Measurements from ENCODE around the gene BPIFB4. TPM values are rescaled to one million over a fixed set of nuclear protein-coding genes. Genes with fewer than 3 reads are reported as not detected.

BPIFB4 gene
- total and polyA plus RNA-seq, 2 of the 4 experiments (the other 2 are of a cell fraction): not detected

GRCh38 chr20:33068251-33068939 lies 11.0 kb upstream of the BPIFB4 start:
- Histone ChIP-seq H3K9me3 (ENCODE audit: control insufficient read depth, insufficient read depth, low read length) (no peaks in the 10 kb centered on the region), H3K18ac (ENCODE audit: low read depth, low read length) (no peak overlapping the region), H3K4ac (ENCODE audit: low read depth, low read length) (no peak overlapping the region), H3K9ac (ENCODE audit: low read depth, low read length) (no peak overlapping the region), H2BK20ac (ENCODE audit: low read depth, low read length) (no peak overlapping the region), H4K91ac (ENCODE audit: insufficient read depth, low read depth, low read length) (no peak overlapping the region), H3K4me1 (ENCODE audit: control insufficient read depth, insufficient read depth, low read length) (no peaks in the 10 kb centered on the region), H3K27ac (ENCODE audit: insufficient read depth, low read length) (no peak overlapping the region), H3K27me3 (ENCODE audit: control insufficient read depth, insufficient read depth, low read length) (peaks cover 12% of the 10 kb centered on the region), H2BK15ac (ENCODE audit: low read depth, low read length) (no peak overlapping the region), H3K14ac (replicated peaks; ENCODE audit: low read depth, low read length) (no peak overlapping the region), H3K4me3 (ENCODE audit: insufficient read depth, low read depth, low read length) (no peak overlapping the region), H3K56ac (ENCODE audit: extremely low read depth, insufficient read depth, low read length) (no peak overlapping the region), H3K23ac (ENCODE audit: low read depth, low read length) (no peak overlapping the region), H3K9me1 (ENCODE audit: insufficient read depth, low read length) (no peaks in the 10 kb centered on the region), H3K79me1 (ENCODE audit: low read depth in 1 of 2, low read length in 2 of 2) (no peaks in the 10 kb centered on the region), H4K8ac (ENCODE audit: low read depth in 2 of 2, low read length in 2 of 2) (no peak overlapping the region), H3K4me2 (ENCODE audit: low read depth, low read length) (no peak overlapping the region), H2AK9ac (replicated peaks; ENCODE audit: low read depth, low read length, poor library complexity) (no peak overlapping the region), H4K5ac (ENCODE audit: low read depth, low read length) (no peak overlapping the region), H4K20me1 (ENCODE audit: insufficient read depth, low read length) (no peaks in the 10 kb centered on the region), H2AK5ac (ENCODE audit: low read depth, low read length) (no peak overlapping the region), H2AFZ (replicated peaks; ENCODE audit: low read length, poor library complexity) (no peak overlapping the region), H3K36me3 (ENCODE audit: control insufficient read depth, insufficient read depth, low read length) (no peaks in the 10 kb centered on the region), H2BK120ac (ENCODE audit: low read depth, low read length) (no peak overlapping the region), H2BK5ac (ENCODE audit: low read depth, low read length, poor library complexity, severe bottlenecking) (no peak overlapping the region)
- TF ChIP-seq CTCF (conservative IDR thresholded peaks at IDR 0.05; ENCODE audit: low read depth, low read length) (no peak), NFE2L2 (IDR thresholded peaks at IDR 0.05; ENCODE audit: low read depth, low read length) (no peak), BHLHE40 (IDR thresholded peaks at IDR 0.05; ENCODE audit: low read depth, low read length) (no peak), CEBPB (IDR thresholded peaks at IDR 0.05; ENCODE audit: low read depth, low read length) (no peak), FOS (IDR thresholded peaks at IDR 0.05; ENCODE audit: low read depth, low read length) (no peak), RFX5 (IDR thresholded peaks at IDR 0.05; ENCODE audit: low read depth, low read length) (no peak), SMC3 (IDR thresholded peaks at IDR 0.05; ENCODE audit: low read depth, low read length) (no peak), RAD21 (IDR thresholded peaks at IDR 0.05; ENCODE audit: low read length) (no peak)
- TF ChIP-seq, protein P1, sequence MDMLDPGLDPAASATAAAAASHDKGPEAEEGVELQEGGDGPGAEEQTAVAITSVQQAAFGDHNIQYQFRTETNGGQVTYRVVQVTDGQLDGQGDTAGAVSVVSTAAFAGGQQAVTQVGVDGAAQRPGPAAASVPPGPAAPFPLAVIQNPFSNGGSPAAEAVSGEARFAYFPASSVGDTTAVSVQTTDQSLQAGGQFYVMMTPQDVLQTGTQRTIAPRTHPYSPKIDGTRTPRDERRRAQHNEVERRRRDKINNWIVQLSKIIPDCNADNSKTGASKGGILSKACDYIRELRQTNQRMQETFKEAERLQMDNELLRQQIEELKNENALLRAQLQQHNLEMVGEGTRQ (IDR thresholded peaks at IDR 0.05; ENCODE audit: low read depth, low read length): no peak
- BruUV-seq (replicated peaks): no TSS peak
- ATAC-seq (ENCODE audit: low read depth) (no peak), DNase-seq (no peak)
- intact Hi-C loops (cut with micrococcal nuclease) (no loop called here), dilution Hi-C loops (cut with HindIII; ENCODE audit: low sequenced_read_pairs, unreplicated experiment) (no loop called here), in situ Hi-C loops (cut with MboI; ENCODE audit: low sequenced_read_pairs) (no loop called here)
- 52% methylated on average over 5 of the region's 12 CpGs; no CpG with 5 or more reads in 1 of the 2 experiments for WGBS, 2 experiments (ENCODE audit: extremely low coverage in 2 of 2, insufficient read length in 1 of 2)
- CTCF ChIA-PET: no interaction called here
- POLR2A ChIA-PET (ENCODE audit: unreplicated experiment): no interaction called here

All from IMR-90 (cell line).